ENCODE data around the gene RPLP2.

DNA sequence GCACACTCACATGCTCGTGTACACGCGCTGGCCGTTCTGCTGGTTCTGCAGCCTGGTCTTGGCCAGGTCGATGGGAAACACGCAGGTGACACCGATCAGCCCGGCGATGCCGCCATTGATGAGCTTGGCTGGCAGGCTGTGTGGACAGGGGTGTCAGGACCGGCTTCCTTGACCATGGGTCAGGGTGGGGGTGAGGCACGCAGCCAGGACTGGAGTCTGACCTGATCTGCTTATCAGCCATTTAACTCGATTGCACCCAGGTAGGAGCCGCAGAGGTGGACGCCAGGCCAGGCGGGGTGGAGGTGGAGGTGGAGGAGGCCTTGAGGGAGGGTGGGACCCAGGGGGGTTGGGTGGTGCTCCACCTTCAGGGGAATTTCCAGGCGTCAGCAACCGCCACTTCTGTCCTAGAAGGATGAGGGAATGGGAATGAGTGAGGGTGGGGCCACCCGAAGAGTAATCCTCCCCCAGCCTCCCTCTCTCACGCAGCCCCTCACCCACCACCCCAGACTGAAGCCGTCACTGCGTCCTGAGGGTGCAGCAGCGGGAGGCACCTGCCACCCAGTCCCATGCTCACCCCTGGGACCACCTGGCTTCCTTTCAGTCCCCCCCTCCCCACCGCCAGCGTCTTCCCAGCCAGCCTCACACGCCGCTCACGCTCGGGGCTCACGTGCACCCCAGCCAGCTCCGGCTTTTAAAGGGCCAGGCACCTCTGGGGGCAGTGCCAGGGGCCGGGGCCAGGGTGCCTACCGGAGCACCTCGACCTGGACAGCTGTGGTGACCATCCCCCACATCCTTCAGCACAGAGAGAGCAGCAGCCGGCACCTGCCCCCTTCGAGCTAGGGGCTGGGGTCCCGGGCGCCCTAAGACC lies 14.8 kb upstream of the RPLP2 start:
- TF ChIP-seq, protein P1, sequence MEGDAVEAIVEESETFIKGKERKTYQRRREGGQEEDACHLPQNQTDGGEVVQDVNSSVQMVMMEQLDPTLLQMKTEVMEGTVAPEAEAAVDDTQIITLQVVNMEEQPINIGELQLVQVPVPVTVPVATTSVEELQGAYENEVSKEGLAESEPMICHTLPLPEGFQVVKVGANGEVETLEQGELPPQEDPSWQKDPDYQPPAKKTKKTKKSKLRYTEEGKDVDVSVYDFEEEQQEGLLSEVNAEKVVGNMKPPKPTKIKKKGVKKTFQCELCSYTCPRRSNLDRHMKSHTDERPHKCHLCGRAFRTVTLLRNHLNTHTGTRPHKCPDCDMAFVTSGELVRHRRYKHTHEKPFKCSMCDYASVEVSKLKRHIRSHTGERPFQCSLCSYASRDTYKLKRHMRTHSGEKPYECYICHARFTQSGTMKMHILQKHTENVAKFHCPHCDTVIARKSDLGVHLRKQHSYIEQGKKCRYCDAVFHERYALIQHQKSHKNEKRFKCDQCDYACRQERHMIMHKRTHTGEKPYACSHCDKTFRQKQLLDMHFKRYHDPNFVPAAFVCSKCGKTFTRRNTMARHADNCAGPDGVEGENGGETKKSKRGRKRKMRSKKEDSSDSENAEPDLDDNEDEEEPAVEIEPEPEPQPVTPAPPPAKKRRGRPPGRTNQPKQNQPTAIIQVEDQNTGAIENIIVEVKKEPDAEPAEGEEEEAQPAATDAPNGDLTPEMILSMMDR (IDR thresholded peaks at IDR 0.05), result no peak
- TF ChIP-seq POLR2A (IDR thresholded peaks at IDR 0.05), result no peak
- TF ChIP-seq POLR2AphosphoS5 (IDR thresholded peaks at IDR 0.05), result no peak
